ENCODE measurements around the gene MIAT. TPM values are rescaled to one million over a fixed set of nuclear protein-coding genes. Genes with fewer than 3 reads are reported as not detected.
A peak's percentile ranks its signal among the peaks of the same experiment; 100 is the strongest.

MIAT gene
- total RNA-seq, 1 experiment from 2014 or later: 0.41 TPM

DNA sequence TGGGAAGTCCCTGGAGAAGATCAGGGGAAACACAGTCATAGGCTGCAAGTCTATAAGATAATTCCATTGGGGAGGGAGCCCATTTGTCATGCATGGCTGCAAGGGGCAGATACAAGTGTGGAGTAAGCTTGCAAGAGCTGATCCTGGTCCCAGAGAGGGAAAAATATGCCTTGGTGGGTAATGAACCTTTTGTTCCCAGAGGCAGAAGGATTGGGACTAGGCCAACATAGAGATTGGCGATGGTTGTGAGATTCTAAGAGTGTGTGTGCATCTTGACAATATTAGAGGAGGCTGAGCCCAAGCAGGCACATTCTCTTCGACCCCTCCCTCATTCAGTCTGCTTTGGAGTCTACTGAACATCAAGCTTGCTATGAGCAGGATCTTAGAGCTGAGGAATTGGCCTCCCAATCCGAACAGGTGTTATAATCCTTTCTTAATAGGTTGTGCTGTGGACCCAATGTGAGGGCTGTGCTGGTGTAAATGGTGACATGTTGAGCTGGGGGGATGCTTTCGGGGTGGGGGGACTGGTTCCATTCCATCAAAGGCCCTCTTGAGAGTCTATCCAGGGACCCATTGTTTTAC, 18.4 kb downstream of the MIAT start:
- no peaks in the 10 kb centered on the region for H3K9me3 ChIP-seq
- intact Hi-C loops (cut with micrococcal nuclease; ENCODE audit: unreplicated experiment): loop anchor here (10.0 kb wide), 2 partner anchors 159 to 1129 kb away; partner anchors contain the start of gene MN1
- no peak for TF ChIP-seq CTCF (IDR thresholded peaks at IDR 0.05; ENCODE audit: insufficient read depth in 1 of 2, low read depth in 1 of 2, low read length in 1 of 2, severe bottlenecking in 1 of 2, unreplicated experiment in 1 of 2)
- H3K4me1 ChIP-seq: no peaks in the 10 kb centered on the region
- DNase-seq: no peak
- H3K4me3 Mint-ChIP-seq (ENCODE audit: unreplicated experiment): no peak overlapping the region
- POLR2A ChIA-PET: no interaction called here
- H3K4me1 Mint-ChIP-seq (ENCODE audit: low read depth, unreplicated experiment): no peaks in the 10 kb centered on the region
- no peaks in the 10 kb centered on the region for H3K36me3 Mint-ChIP-seq (ENCODE audit: insufficient read depth, unreplicated experiment)
- H3K27me3 ChIP-seq (replicated peaks; ENCODE audit: control insufficient read depth, insufficient read depth, low read length): no peaks in the 10 kb centered on the region
- no peak overlapping the region for H3K27ac Mint-ChIP-seq (ENCODE audit: unreplicated experiment)
- no peaks in the 10 kb centered on the region for H3K36me3 ChIP-seq (ENCODE audit: control insufficient read depth, insufficient read depth, low read length)
- no peaks in the 10 kb centered on the region for H3K27me3 Mint-ChIP-seq (ENCODE audit: insufficient read depth, unreplicated experiment)
- CTCF ChIA-PET: interaction anchor here (0.7 kb wide), 1 partner anchor 179 kb away, joined by 3 read pairs; no protein-coding TSS in a partner anchor
- H3K9me3 Mint-ChIP-seq (ENCODE audit: unreplicated experiment): peaks cover 10% of the 10 kb centered on the region
- BruUV-seq (replicated peaks): no TSS peak
- no peak overlapping the region for H3K4me3 ChIP-seq (ENCODE audit: low read depth, low read length)

- no peak for DNase-seq
- BruUV-seq (replicated peaks): no TSS peak
- H3K9me3 ChIP-seq: no peaks in the 10 kb centered on the region
- H3K27me3 ChIP-seq (replicated peaks; ENCODE audit: control insufficient read depth, insufficient read depth, low read length): no peaks in the 10 kb centered on the region
- peaks cover 5% of the 10 kb centered on the region for H3K9me3 Mint-ChIP-seq (ENCODE audit: unreplicated experiment)
- H3K27ac Mint-ChIP-seq (ENCODE audit: unreplicated experiment): no peak overlapping the region
- intact Hi-C loops (cut with micrococcal nuclease; ENCODE audit: unreplicated experiment): loop anchor here (10.0 kb wide), 2 partner anchors 158 to 1128 kb away; partner anchors contain the start of gene MN1
- ChIA-PET POLR2A (no interaction called here), CTCF (no interaction called here)
- no peaks in the 10 kb centered on the region for H3K36me3 Mint-ChIP-seq (ENCODE audit: insufficient read depth, unreplicated experiment)
- H3K4me3 Mint-ChIP-seq (ENCODE audit: unreplicated experiment): no peak overlapping the region
- no peaks in the 10 kb centered on the region for H3K27me3 Mint-ChIP-seq (ENCODE audit: insufficient read depth, unreplicated experiment)
- no peak for TF ChIP-seq CTCF (IDR thresholded peaks at IDR 0.05; ENCODE audit: insufficient read depth in 1 of 2, low read depth in 1 of 2, low read length in 1 of 2, severe bottlenecking in 1 of 2, unreplicated experiment in 1 of 2)
- H3K4me1 Mint-ChIP-seq (ENCODE audit: low read depth, unreplicated experiment): peaks cover 6% of the 10 kb centered on the region
- H3K4me3 ChIP-seq (ENCODE audit: low read depth, low read length): no peak overlapping the region
- no peaks in the 10 kb centered on the region for H3K36me3 ChIP-seq (ENCODE audit: control insufficient read depth, insufficient read depth, low read length)
- peaks cover 9% of the 10 kb centered on the region for H3K4me1 ChIP-seq
Measured at GRCh38 chr22:26677217-26677616, 19.8 kb downstream of the MIAT start.

DNA sequence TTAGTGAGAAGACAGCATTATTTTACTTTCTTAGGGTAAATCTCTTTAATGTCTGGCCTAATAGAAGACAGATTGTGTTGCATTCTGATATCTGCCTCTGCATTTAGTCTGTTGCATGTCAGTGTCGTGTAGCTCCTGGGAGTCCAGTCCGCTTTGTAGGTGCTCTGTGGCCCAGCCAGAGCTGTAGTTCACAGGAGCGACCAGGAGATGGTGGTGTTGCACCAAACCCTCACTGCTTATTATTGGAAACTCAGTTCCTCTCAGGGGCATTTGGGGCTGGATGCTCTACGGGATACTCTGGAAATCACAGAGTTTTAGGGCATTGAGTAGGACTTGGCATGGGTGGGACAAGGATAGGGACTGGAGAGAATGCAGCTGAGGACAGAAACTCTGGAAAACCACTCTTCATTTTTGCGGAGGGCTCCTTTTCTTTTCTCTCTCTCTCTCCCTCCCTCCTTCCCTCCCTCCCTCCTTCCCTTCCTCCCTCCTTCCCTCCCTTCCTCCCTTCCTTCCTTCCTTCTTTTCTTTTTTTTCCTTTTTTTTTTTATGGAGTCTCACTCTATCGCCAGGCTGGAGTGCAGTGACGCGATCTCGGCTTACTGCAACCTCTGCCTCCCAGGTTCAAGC, 21.7 kb downstream of the MIAT start:
- Mint-ChIP-seq H3K27me3 (ENCODE audit: insufficient read depth, unreplicated experiment) (no peaks in the 10 kb centered on the region), H3K4me3 (ENCODE audit: unreplicated experiment) (no peak overlapping the region), H3K4me1 (ENCODE audit: low read depth, unreplicated experiment) (peaks cover 6% of the 10 kb centered on the region), H3K9me3 (ENCODE audit: unreplicated experiment) (no peaks in the 10 kb centered on the region), H3K36me3 (ENCODE audit: insufficient read depth, unreplicated experiment) (no peaks in the 10 kb centered on the region), H3K27ac (ENCODE audit: unreplicated experiment) (no peak overlapping the region)
- ChIA-PET CTCF (interaction anchor here (0.5 to 1.0 kb wide), 6 partner anchors 14 to 875 kb away, joined by 3 to 4 read pairs (median 3); no protein-coding TSS in a partner anchor), POLR2A (no interaction called here)
- H3K27me3 ChIP-seq (replicated peaks; ENCODE audit: control insufficient read depth, insufficient read depth, low read length): no peaks in the 10 kb centered on the region
- BruUV-seq (replicated peaks): no TSS peak
- H3K4me1 ChIP-seq: peaks cover 9% of the 10 kb centered on the region
- H3K36me3 ChIP-seq (ENCODE audit: control insufficient read depth, insufficient read depth, low read length): no peaks in the 10 kb centered on the region
- no peak overlapping the region for H3K4me3 ChIP-seq (ENCODE audit: low read depth, low read length)
- peak; percentile 83 to 87 for TF ChIP-seq CTCF (IDR thresholded peaks at IDR 0.05; ENCODE audit: insufficient read depth in 1 of 2, low read depth in 1 of 2, low read length in 1 of 2, severe bottlenecking in 1 of 2, unreplicated experiment in 1 of 2)
- intact Hi-C loops (cut with micrococcal nuclease; ENCODE audit: unreplicated experiment): loop anchor here (10.0 kb wide), 2 partner anchors 156 to 1126 kb away; partner anchors contain the start of gene MN1
- no peaks in the 10 kb centered on the region for H3K9me3 ChIP-seq
- DNase-seq: peak; percentile 74 to 79
